ENCODE measurements around the gene FBXO4. TPM values are rescaled to one million over a fixed set of nuclear protein-coding genes. Genes with fewer than 3 reads are reported as not detected.

Gene FBXO4
- total and polyA plus RNA-seq, 2 experiments from 2014 or later: 12.1 to 15.9 TPM

DNA sequence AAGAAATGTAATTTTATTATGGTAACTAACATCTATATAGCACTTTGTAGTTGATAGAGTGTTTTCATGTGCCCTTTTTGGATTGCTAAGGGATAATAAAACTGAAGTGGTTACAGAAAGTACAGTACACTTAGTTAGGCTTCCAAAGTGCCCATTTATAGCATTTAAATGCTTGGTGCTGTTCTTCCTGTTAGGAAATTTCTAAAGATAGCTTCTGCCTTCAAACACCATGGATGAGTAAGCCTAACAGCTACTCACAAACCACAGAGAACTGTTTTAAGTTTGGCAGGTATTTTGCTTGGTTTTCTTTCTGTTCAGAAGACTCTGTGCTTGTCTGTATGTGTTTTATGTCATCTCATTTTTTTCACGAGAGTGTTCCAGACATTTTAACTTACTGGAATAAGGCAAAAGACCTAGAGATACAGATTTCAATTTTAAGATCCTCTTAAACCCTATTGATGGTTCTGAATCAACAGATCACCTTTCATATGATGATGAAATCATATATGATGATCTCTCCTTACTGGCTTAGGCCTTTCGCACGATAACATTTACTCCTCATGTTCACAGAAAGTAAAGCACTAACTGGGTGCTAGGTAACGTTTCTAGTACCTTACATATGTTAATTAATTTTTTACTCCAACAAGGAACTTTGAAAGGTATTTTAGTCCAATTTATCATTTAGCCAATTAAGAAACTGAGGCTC lies 16.6 kb upstream of the FBXO4 start:
- H3K4me3 ChIP-seq: 0 out of 2 replicates have a peak overlapping the region, but pooled peaks have one; percentile 20
- no peak for TF ChIP-seq EZH2phosphoT487 (IDR thresholded peaks at IDR 0.05; ENCODE audit: insufficient read depth, low read depth)
- no peak for TF ChIP-seq EZH2 (IDR thresholded peaks at IDR 0.05; ENCODE audit: insufficient read depth, poor library complexity, severe bottlenecking)

GRCh38 chr5:41918105-41918504 lies 7.0 kb upstream of the FBXO4 start:
- DNase-seq: no peak
- Histone ChIP-seq H2AFZ (no peak overlapping the region), H3F3A (ENCODE audit: insufficient read depth) (peaks cover 14% of the 10 kb centered on the region), H3K9me2 (ENCODE audit: insufficient read depth) (no peaks in the 10 kb centered on the region), H3K9me3 (ENCODE audit: low read depth) (no peaks in the 10 kb centered on the region), H3K9ac (no peak overlapping the region), H3K27ac (no peak overlapping the region), H3K4me3 (no peak overlapping the region), H3K27me3 (replicated peaks; ENCODE audit: insufficient read depth) (no peaks in the 10 kb centered on the region), H3K4me1 (ENCODE audit: insufficient read depth) (peaks cover 14% of the 10 kb centered on the region), H4K20me1 (ENCODE audit: insufficient read depth) (no peaks in the 10 kb centered on the region), H3K36me3 (ENCODE audit: low read depth) (peaks cover 40% of the 10 kb centered on the region), H3K4me2 (ENCODE audit: unreplicated experiment) (no peak overlapping the region), H3K79me2 (ENCODE audit: insufficient read depth) (0 out of 2 replicates have a peak, but pooled peaks cover 5% of the 10 kb centered on the region)
- 96 to 97% methylated on average over 2 of the region's 2 CpGs for WGBS, 2 experiments (ENCODE audit: low coverage in 1 of 2, low lambda C conversion rate in 2 of 2, missing lambda C conversion rate in 2 of 2)
- in situ Hi-C loops (cut with MboI): no loop called here
- TF ChIP-seq EZH2 (IDR thresholded peaks at IDR 0.05; ENCODE audit: insufficient read depth, poor library complexity, severe bottlenecking): no peak
- no peak for TF ChIP-seq EZH2phosphoT487 (IDR thresholded peaks at IDR 0.05; ENCODE audit: insufficient read depth, low read depth)

More for the DNA sequence above, 16.6 kb upstream of the FBXO4 start:
- Histone ChIP-seq H3K9ac (peak overlapping the region; percentile 36), H3K36me3 (ENCODE audit: low read depth) (peaks cover 48% of the 10 kb centered on the region), H4K20me1 (ENCODE audit: insufficient read depth) (no peaks in the 10 kb centered on the region; the same call in 1 of the 2 replicates), H3K4me2 (ENCODE audit: unreplicated experiment) (peak overlapping the region; percentile 68), H2AFZ (no peak overlapping the region), H3K9me2 (ENCODE audit: insufficient read depth) (no peaks in the 10 kb centered on the region), H3K27me3 (replicated peaks; ENCODE audit: insufficient read depth) (no peaks in the 10 kb centered on the region), H3K27ac (peak overlapping the region; percentile 60), H3K9me3 (ENCODE audit: low read depth) (no peaks in the 10 kb centered on the region), H3K4me1 (ENCODE audit: insufficient read depth) (peaks cover 38% of the 10 kb centered on the region), H3F3A (ENCODE audit: insufficient read depth) (peaks cover 24% of the 10 kb centered on the region), H3K79me2 (ENCODE audit: insufficient read depth) (peaks cover 48% of the 10 kb centered on the region)
- 81 to 82% methylated on average over 4 of the region's 4 CpGs for WGBS, 2 experiments (ENCODE audit: low coverage in 1 of 2, low lambda C conversion rate in 2 of 2, missing lambda C conversion rate in 2 of 2)
- in situ Hi-C loops (cut with MboI): no loop called here
- peak; percentile 83 for DNase-seq

- no peak overlapping the region for H3K4me3 ChIP-seq
- no peaks in the 10 kb centered on the region for H3K9me2 ChIP-seq (ENCODE audit: insufficient read depth)
- no peak overlapping the region for H2AFZ ChIP-seq
- no peak overlapping the region; the same call in 1 of the 2 replicates for H3K9ac ChIP-seq
- H3K27ac ChIP-seq: peak overlapping the region; percentile 33
- peak overlapping the region; percentile 18 for H3K4me2 ChIP-seq (ENCODE audit: unreplicated experiment)
- H3F3A ChIP-seq (ENCODE audit: insufficient read depth): peaks cover 31% of the 10 kb centered on the region
- peaks cover 34% of the 10 kb centered on the region for H3K36me3 ChIP-seq (ENCODE audit: low read depth)
- peaks cover 23% of the 10 kb centered on the region for H3K4me1 ChIP-seq (ENCODE audit: insufficient read depth)
- H3K27me3 ChIP-seq (replicated peaks; ENCODE audit: insufficient read depth): no peaks in the 10 kb centered on the region
- TF ChIP-seq EZH2 (IDR thresholded peaks at IDR 0.05; ENCODE audit: insufficient read depth, poor library complexity, severe bottlenecking) (no peak), EZH2phosphoT487 (IDR thresholded peaks at IDR 0.05; ENCODE audit: insufficient read depth, low read depth) (no peak)
- no peaks in the 10 kb centered on the region for H3K9me3 ChIP-seq (ENCODE audit: low read depth)
- no peak for DNase-seq
- no peaks in the 10 kb centered on the region for H4K20me1 ChIP-seq (ENCODE audit: insufficient read depth)
- 94 to 98% methylated on average over 1 of the region's 1 CpG for WGBS, 2 experiments (ENCODE audit: low coverage in 1 of 2, low lambda C conversion rate in 2 of 2, missing lambda C conversion rate in 2 of 2)
- in situ Hi-C loops (cut with MboI): no loop called here
- H3K79me2 ChIP-seq (ENCODE audit: insufficient read depth): 0 out of 2 replicates have a peak, but pooled peaks cover 5% of the 10 kb centered on the region
Observed at GRCh38 chr5:41921166-41921565, 3.9 kb upstream of the FBXO4 start.

GRCh38 chr5:41921874-41922273 lies 3.2 kb upstream of the FBXO4 start:
- WGBS, 2 experiments (ENCODE audit: low coverage in 1 of 2, low lambda C conversion rate in 2 of 2, missing lambda C conversion rate in 2 of 2): 48 to 57% methylated on average over 1 of the region's 1 CpG
- in situ Hi-C loops (cut with MboI): no loop called here
- Histone ChIP-seq H3K4me1 (ENCODE audit: insufficient read depth) (peaks cover 23% of the 10 kb centered on the region), H3K4me3 (no peak overlapping the region), H2AFZ (no peak overlapping the region), H3F3A (ENCODE audit: insufficient read depth) (peaks cover 31% of the 10 kb centered on the region), H4K20me1 (ENCODE audit: insufficient read depth) (no peaks in the 10 kb centered on the region), H3K9ac (no peak overlapping the region; the same call in 1 of the 2 replicates), H3K27me3 (replicated peaks; ENCODE audit: insufficient read depth) (no peaks in the 10 kb centered on the region), H3K9me2 (ENCODE audit: insufficient read depth) (no peaks in the 10 kb centered on the region), H3K4me2 (ENCODE audit: unreplicated experiment) (peak overlapping the region; percentile 18), H3K79me2 (ENCODE audit: insufficient read depth) (0 out of 2 replicates have a peak, but pooled peaks cover 5% of the 10 kb centered on the region), H3K9me3 (ENCODE audit: low read depth) (no peaks in the 10 kb centered on the region), H3K27ac (peak overlapping the region; percentile 33), H3K36me3 (ENCODE audit: low read depth) (peaks cover 27% of the 10 kb centered on the region)
- no peak for TF ChIP-seq EZH2phosphoT487 (IDR thresholded peaks at IDR 0.05; ENCODE audit: insufficient read depth, low read depth)
- no peak for TF ChIP-seq EZH2 (IDR thresholded peaks at IDR 0.05; ENCODE audit: insufficient read depth, poor library complexity, severe bottlenecking)
- DNase-seq: peak; percentile 76
